SK-N-MC (cell line): ENCODE measurements around the gene SMYD2.

Experiments used
- DNase-seq: peaks from one replicate; pipeline ENCODE4 v3.0.0-alpha.2; 2011; ENCODE audit warnings: low read depth, low spot score
- H3K27ac ChIP-seq: fragments of 200-600 bp; sonication (generic); 2 replicates; pipeline ENCODE4 v1.5.1; 2016; ENCODE audit warnings: mixed run types
- H3K36me3 ChIP-seq: fragments of 200-600 bp; sonication (generic); 2 replicates; pipeline ENCODE4 v1.6.1; 2017; ENCODE audit warnings: antibody characterized with exemption, low read length, mixed read lengths; ENCODE audit not compliant: insufficient read depth
- H3K4me3 ChIP-seq: fragments of 200-600 bp; sonication (generic); 2 replicates; pipeline ENCODE4 v1.5.1; 2016
- H3K9ac ChIP-seq: fragments of 200-600 bp; sonication (generic); 2 replicates; pipeline ENCODE4 v1.8.0; 2017; ENCODE audit warnings: mixed run types, mixed read lengths; ENCODE audit not compliant: insufficient read length
- H3K9me3 ChIP-seq: fragments of 200-600 bp; sonication (generic); 2 replicates; pipeline ENCODE4 v1.6.1; 2017; ENCODE audit warnings: low read depth, mild to moderate bottlenecking, antibody characterized with exemption, low read length, moderate library complexity, mixed read lengths
- EZH2 ChIP-seq: fragments of 200-600 bp; sonication (generic); IDR thresholded peaks from one replicate; pipeline ENCODE4 v1.6.1; 2017; ENCODE audit warnings: antibody characterized with exemption
- FOXP2 ChIP-seq: optimal IDR thresholded peaks from 2 replicates; pipeline ENCODE3; 2011; ENCODE audit warnings: mild to moderate bottlenecking, moderate library complexity; ENCODE audit not compliant: insufficient read depth; ENCODE audit errors: extremely low read length, control extremely low read depth
- POLR2AphosphoS5 ChIP-seq: IDR thresholded peaks from 2 replicates; pipeline ENCODE4 v1.6.1; 2012; ENCODE audit warnings: mild to moderate bottlenecking, low read depth, low read length, borderline replicate concordance

Gene SMYD2

GRCh38 chr1:214281021-214281719 is at the start of gene SMYD2:
Gene SMYD2 (plus strand): TSS chr1:214281159. CDS start chr1:214281255, 96 bp downstream.
- H3K27ac ChIP-seq, result peak within 1 kb of the TSS; percentile 76; the same call in 1 of the 2 replicates
- TF ChIP-seq FOXP2, result no peak
- TF ChIP-seq POLR2AphosphoS5, result peak; percentile 22; the same call in 1 of the 2 replicates
- no peaks in the 10 kb centered on the region for H3K36me3 ChIP-seq
- no peaks in the 10 kb centered on the region for H3K9me3 ChIP-seq
- no peak for DNase-seq
- peak within 1 kb of the TSS; percentile 86 for H3K4me3 ChIP-seq
- peak within 1 kb of the TSS; percentile 86 for H3K9ac ChIP-seq

GRCh38 chr1:214233856-214234634 is 46.9 kb upstream of the SMYD2 start:
- Histone ChIP-seq H3K4me3 (no peak overlapping the region), H3K36me3 (no peaks in the 10 kb centered on the region), H3K27ac (no peak overlapping the region), H3K9ac (no peak overlapping the region), H3K9me3 (no peaks in the 10 kb centered on the region)
- no peak for TF ChIP-seq POLR2AphosphoS5
- TF ChIP-seq EZH2, result no peak
- no peak for TF ChIP-seq FOXP2
- DNase-seq, result no peak

- no peak overlapping the region for H3K9ac ChIP-seq
- H3K4me3 ChIP-seq, result no peak overlapping the region
- H3K27ac ChIP-seq, result no peak overlapping the region
- no peaks in the 10 kb centered on the region for H3K36me3 ChIP-seq
- TF ChIP-seq EZH2 (no peak), FOXP2 (no peak), POLR2AphosphoS5 (no peak)
- no peaks in the 10 kb centered on the region for H3K9me3 ChIP-seq
- DNase-seq, result no peak
Observed at GRCh38 chr1:214234635-214235025, 46.3 kb upstream of the SMYD2 start.

GRCh38 chr1:214236477-214236876 is 44.5 kb upstream of the SMYD2 start:
- TF ChIP-seq EZH2 (no peak), FOXP2 (no peak), POLR2AphosphoS5 (no peak)
- Histone ChIP-seq H3K9ac (no peak overlapping the region), H3K4me3 (no peak overlapping the region), H3K27ac (no peak overlapping the region), H3K9me3 (no peaks in the 10 kb centered on the region), H3K36me3 (no peaks in the 10 kb centered on the region)
- no peak for DNase-seq

- Histone ChIP-seq H3K9me3 (no peaks in the 10 kb centered on the region), H3K4me3 (no peak overlapping the region), H3K27ac (no peak overlapping the region), H3K36me3 (no peaks in the 10 kb centered on the region), H3K9ac (no peak overlapping the region)
- TF ChIP-seq FOXP2 (no peak), EZH2 (no peak), POLR2AphosphoS5 (no peak)
- no peak for DNase-seq
Observed at GRCh38 chr1:214241060-214241459, 39.9 kb upstream of the SMYD2 start.

- Histone ChIP-seq H3K27ac (no peak overlapping the region), H3K36me3 (no peaks in the 10 kb centered on the region), H3K9me3 (no peaks in the 10 kb centered on the region), H3K4me3 (no peak overlapping the region), H3K9ac (no peak overlapping the region)
- no peak for TF ChIP-seq EZH2
- TF ChIP-seq POLR2AphosphoS5, result no peak
- TF ChIP-seq FOXP2, result no peak
- no peak for DNase-seq
Observed at GRCh38 chr1:214244252-214244651, 36.7 kb upstream of the SMYD2 start.

GRCh38 chr1:214244841-214245240 is 36.1 kb upstream of the SMYD2 start:
- no peak overlapping the region for H3K9ac ChIP-seq
- H3K27ac ChIP-seq, result no peak overlapping the region
- TF ChIP-seq FOXP2 (no peak), POLR2AphosphoS5 (no peak), EZH2 (no peak)
- no peak overlapping the region for H3K4me3 ChIP-seq
- no peaks in the 10 kb centered on the region for H3K9me3 ChIP-seq
- no peaks in the 10 kb centered on the region for H3K36me3 ChIP-seq
- DNase-seq, result no peak

GRCh38 chr1:214247501-214248041 is 33.4 kb upstream of the SMYD2 start:
- Histone ChIP-seq H3K9me3 (no peaks in the 10 kb centered on the region), H3K36me3 (no peaks in the 10 kb centered on the region), H3K9ac (no peak overlapping the region), H3K27ac (no peak overlapping the region), H3K4me3 (no peak overlapping the region)
- DNase-seq, result no peak
- TF ChIP-seq EZH2 (no peak), POLR2AphosphoS5 (no peak), FOXP2 (no peak)
